Panc1 (cell line): ENCODE data around the gene GALNT14. TPM values are rescaled to one million over a fixed set of nuclear protein-coding genes. Genes with fewer than 3 reads are reported as not detected.

Experiments
- ATAC-seq: fragments of 200-7000 bp; cut with Tn5 transposase; 2 replicates; pipeline ENCODE4 v1.9.1; 2020; ENCODE audit warnings: mild to moderate bottlenecking, moderate library complexity
- BruUV-seq: library from RNA; stranded (reverse); fragments of 400-500 nt; replicated peaks from 2 replicates; lab custom pipeline; 2021; lab: Mats Ljungman, UMichigan
- CTCF ChIA-PET: fragments of 300-600 bp; sonication (Branson Sonifier 250); formaldehyde crosslinking; loops from one replicate; lab custom pipeline; 2022; ENCODE audit warnings: antibody characterized with exemption; lab: Charles Lee
- POLR2A ChIA-PET: fragments of 300-600 bp; sonication (Branson Sonifier 250); formaldehyde crosslinking; loops from one replicate; lab custom pipeline; 2022; ENCODE audit warnings: antibody characterized with exemption; lab: Charles Lee
- DNase-seq: peaks from one replicate; pipeline ENCODE4 v3.0.0-alpha.2; 2010; ENCODE audit warnings: low read depth, low spot score
- H3K27ac ChIP-seq: 2 replicates; pipeline ENCODE4 v1.5.1; 2011; ENCODE audit warnings: mild to moderate bottlenecking, low read length, inconsistent platforms
- H3K27me3 ChIP-seq: fragments of 200-500 bp; sonication (Bioruptor generic); 2 replicates; pipeline ENCODE4 v1.6.0; 2014; ENCODE audit warnings: low read length, inconsistent platforms; ENCODE audit not compliant: control insufficient read depth, insufficient read depth
- H3K36me3 ChIP-seq: fragments of 200-500 bp; sonication (Bioruptor generic); 2 replicates; pipeline ENCODE4 v1.5.1; 2014; ENCODE audit warnings: inconsistent platforms, mild to moderate bottlenecking, low read length, moderate library complexity; ENCODE audit not compliant: control insufficient read depth, insufficient read depth
- H3K4me1 ChIP-seq: 2 replicates; pipeline ENCODE4 v1.5.1; 2011; ENCODE audit warnings: inconsistent platforms, mild to moderate bottlenecking, low read length, moderate library complexity; ENCODE audit not compliant: control insufficient read depth, insufficient read depth
- H3K4me3 ChIP-seq, 2 experiments: 2 replicates each; pipeline ENCODE4 v1.5.1; 2011 to 2012; ENCODE audit warnings: low read depth in 2 of 2, low read length in 2 of 2, mild to moderate bottlenecking in 2 of 2, inconsistent platforms in 1 of 2, moderate library complexity in 1 of 2
- H3K9me3 ChIP-seq: fragments of 200-500 bp; sonication (Bioruptor generic); 2 replicates; pipeline ENCODE4 v1.5.1; 2014; ENCODE audit warnings: low read depth, mild to moderate bottlenecking, inconsistent platforms, low read length, moderate library complexity; ENCODE audit not compliant: control insufficient read depth, insufficient read depth
- CTCF ChIP-seq: fragments of 450-650 bp; IDR thresholded peaks from 2 replicates; pipeline ENCODE4 v1.5.1; 2017; ENCODE audit warnings: mild to moderate bottlenecking
- POLR2AphosphoS5 ChIP-seq: IDR thresholded peaks from 2 replicates; pipeline ENCODE4 v1.6.1; 2012; ENCODE audit warnings: mild to moderate bottlenecking, low read depth, low read length, moderate library complexity
- REST ChIP-seq, 2 experiments: IDR thresholded peaks; 2 replicates each; pipeline ENCODE4 v1.6.1; 2011 to 2012; ENCODE audit warnings: low read depth in 2 of 2, control low read depth in 1 of 2, low read length in 1 of 2, mild to moderate bottlenecking in 1 of 2, moderate library complexity in 1 of 2; ENCODE audit not compliant: insufficient read depth in 1 of 2
- SIN3A ChIP-seq: IDR thresholded peaks from 2 replicates; pipeline ENCODE4 v1.6.1; 2012; ENCODE audit warnings: low read depth, mild to moderate bottlenecking, low read length, moderate library complexity, borderline replicate concordance; ENCODE audit not compliant: insufficient read depth
- TCF7L2 ChIP-seq: IDR thresholded peaks from 2 replicates; pipeline ENCODE4 v1.6.1; 2011; ENCODE audit warnings: mild to moderate bottlenecking, low read depth, low read length, inconsistent platforms
- in situ Hi-C: cut with HindIII; loops from 2 replicates; pipeline ENCODE4 v1.10.0; 2016; ENCODE audit warnings: low sequenced_read_pairs, low pct_unique_long_range_greater_than_20kb
- intact Hi-C: fragments of 100-400 bp; cut with micrococcal nuclease; formaldehyde crosslinking; loops from one replicate; pipeline ENCODE4 v1.10.0; 2022; ENCODE audit not compliant: unreplicated experiment
- total RNA-seq: library from RNA; stranded (reverse); gene quantifications from one replicate; pipeline ENCODE4 v1.2.1, GENCODE V29; 2021; ENCODE audit not compliant: unreplicated experiment

Gene GALNT14
- total RNA-seq, 1 experiment from 2014 or later = 0.67 TPM

GRCh38 chr2:30964334-30965005 is 173.8 kb downstream of the GALNT14 start:
- POLR2A ChIA-PET = no interaction called here
- intact Hi-C loops = no loop called here

GRCh38 chr2:30963184-30963583 is 175.1 kb downstream of the GALNT14 start:
- Histone ChIP-seq H3K27ac (no peak overlapping the region), H3K27me3 (peaks cover 2% of the 10 kb centered on the region; the same call in 1 of the 2 replicates), H3K36me3 (no peaks in the 10 kb centered on the region), H3K4me1 (no peaks in the 10 kb centered on the region), H3K9me3 (no peaks in the 10 kb centered on the region), H3K4me3 (no peak overlapping the region)
- CTCF ChIA-PET = no interaction called here
- in situ Hi-C loops (no loop called here), intact Hi-C loops (no loop called here)
- no peak for TF ChIP-seq POLR2AphosphoS5
- no peak for TF ChIP-seq CTCF
- no peak for TF ChIP-seq SIN3A
- no peak for TF ChIP-seq REST (IDR thresholded peaks at IDR 0.05; ENCODE audit: insufficient read depth in 1 of 2, low read depth in 2 of 2, low read length in 1 of 2)
- TF ChIP-seq TCF7L2 = no peak
- no TSS peak for BruUV-seq
- no peak for DNase-seq
- POLR2A ChIA-PET = interaction anchor here (0.5 kb wide), 1 partner anchor 313 kb away, joined by 3 read pairs; no protein-coding TSS in a partner anchor
- no peak for ATAC-seq

More at GRCh38 chr2:30964334-30965005, 173.8 kb downstream of the GALNT14 start:
- H3K36me3 ChIP-seq = no peaks in the 10 kb centered on the region
- no peak overlapping the region for H3K4me3 ChIP-seq
- BruUV-seq = no TSS peak
- TF ChIP-seq SIN3A (no peak), CTCF (no peak), TCF7L2 (no peak)
- CTCF ChIA-PET = no interaction called here
- no peak for DNase-seq
- H3K27ac ChIP-seq = no peak overlapping the region
- ATAC-seq = no peak
- H3K9me3 ChIP-seq = no peaks in the 10 kb centered on the region
- no peaks in the 10 kb centered on the region for H3K4me1 ChIP-seq
- in situ Hi-C loops = no loop called here
- peaks cover 2% of the 10 kb centered on the region; the same call in 1 of the 2 replicates for H3K27me3 ChIP-seq
